H9 (cell line): ENCODE measurements around the gene PLXNA2. TPM values are rescaled to one million over a fixed set of nuclear protein-coding genes. Genes with fewer than 3 reads are reported as not detected.

Experiments
- DNase-seq: peaks from one replicate; pipeline ENCODE4 v3.0.0-alpha.2; 2017
- H2AFZ ChIP-seq: one replicate; pipeline ENCODE4 v1.6.1; 2013; ENCODE audit warnings: mild to moderate bottlenecking, low read length, control low read depth, moderate library complexity
- H2AK5ac ChIP-seq: 2 replicates; pipeline ENCODE4 v1.6.1; 2013; ENCODE audit warnings: low read length, control low read depth, mixed read lengths; ENCODE audit not compliant: insufficient read length
- H2BK120ac ChIP-seq: one replicate; pipeline ENCODE4 v1.6.1; 2013; ENCODE audit warnings: low read depth, mild to moderate bottlenecking, low read length, control low read depth, inconsistent platforms; ENCODE audit not compliant: poor library complexity, severe bottlenecking
- H2BK12ac ChIP-seq: 2 replicates; pipeline ENCODE4 v1.6.1; 2013; ENCODE audit warnings: low read length, control low read depth, mixed read lengths, low read depth; ENCODE audit not compliant: insufficient read length
- H2BK15ac ChIP-seq: 2 replicates; pipeline ENCODE4 v1.6.1; 2013; ENCODE audit warnings: low read depth, low read length, control low read depth
- H2BK20ac ChIP-seq: one replicate; pipeline ENCODE4 v1.6.1; 2013; ENCODE audit warnings: low read depth, mild to moderate bottlenecking, low read length, control low read depth, inconsistent platforms; ENCODE audit not compliant: poor library complexity, severe bottlenecking
- H2BK5ac ChIP-seq: 2 replicates; pipeline ENCODE4 v1.6.1; 2013; ENCODE audit warnings: low read length, control low read depth, mixed read lengths; ENCODE audit not compliant: insufficient read length
- H3K14ac ChIP-seq: 2 replicates; pipeline ENCODE4 v1.6.1; 2013; ENCODE audit warnings: low read length, control low read depth; ENCODE audit not compliant: insufficient read depth
- H3K18ac ChIP-seq: 2 replicates; pipeline ENCODE4 v1.6.1; 2013; ENCODE audit warnings: low read depth, mild to moderate bottlenecking, mixed read lengths, low read length, control low read depth; ENCODE audit not compliant: insufficient read length
- H3K23ac ChIP-seq: 2 replicates; pipeline ENCODE4 v1.6.1; 2013; ENCODE audit warnings: low read length, control low read depth, mixed read lengths, low read depth; ENCODE audit not compliant: insufficient read length
- H3K23me2 ChIP-seq: 2 replicates; pipeline ENCODE4 v1.6.1; 2013; ENCODE audit warnings: low read depth, mild to moderate bottlenecking, mixed read lengths, low read length, control low read depth; ENCODE audit not compliant: insufficient read length, poor library complexity, severe bottlenecking
- H3K27ac ChIP-seq: 2 replicates; pipeline ENCODE4 v1.5.1; 2013; ENCODE audit warnings: low read length, control low read depth, mixed read lengths, low read depth; ENCODE audit not compliant: insufficient read length
- H3K27me3 ChIP-seq: 2 replicates; pipeline ENCODE4 v1.6.1; 2013; ENCODE audit warnings: low read length, control low read depth, inconsistent platforms; ENCODE audit not compliant: insufficient read depth
- H3K4ac ChIP-seq: 2 replicates; pipeline ENCODE4 v1.6.1; 2013; ENCODE audit warnings: low read depth, mild to moderate bottlenecking, control low read depth, inconsistent platforms, low read length, moderate library complexity
- H3K4me1 ChIP-seq: 2 replicates; pipeline ENCODE4 v1.6.1; 2013; ENCODE audit warnings: low read length, control low read depth, inconsistent platforms; ENCODE audit not compliant: insufficient read depth
- H3K4me2 ChIP-seq: 2 replicates; pipeline ENCODE4 v1.6.1; 2013; ENCODE audit warnings: low read length, control low read depth, mixed read lengths; ENCODE audit not compliant: insufficient read length, insufficient read depth
- H3K56ac ChIP-seq: 2 replicates; pipeline ENCODE4 v1.6.1; 2013; ENCODE audit warnings: low read depth, mild to moderate bottlenecking, mixed read lengths, low read length, control low read depth; ENCODE audit not compliant: insufficient read length
- H3K79me1 ChIP-seq: 2 replicates; pipeline ENCODE4 v1.6.1; 2013; ENCODE audit warnings: low read depth, mild to moderate bottlenecking, moderate library complexity, low read length, control low read depth, inconsistent platforms; ENCODE audit not compliant: insufficient read depth, poor library complexity, severe bottlenecking
- H3K79me2 ChIP-seq: 2 replicates; pipeline ENCODE4 v1.6.1; 2013; ENCODE audit warnings: low read length, control low read depth, inconsistent platforms; ENCODE audit not compliant: insufficient read depth
- H3K9ac ChIP-seq: 2 replicates; pipeline ENCODE4 v1.6.1; 2013; ENCODE audit warnings: low read length, control low read depth, mixed read lengths; ENCODE audit not compliant: insufficient read length; ENCODE audit errors: extremely low read depth
- H3K9me3 ChIP-seq: one replicate; pipeline ENCODE4 v1.6.1; 2013; ENCODE audit warnings: low read depth, low read length, inconsistent platforms; ENCODE audit not compliant: control insufficient read depth
- H3T11ph ChIP-seq: one replicate; pipeline ENCODE4 v1.6.1; 2013; ENCODE audit warnings: mild to moderate bottlenecking, low read length, control low read depth, inconsistent platforms
- H4K20me1 ChIP-seq: one replicate; pipeline ENCODE4 v1.6.1; 2013; ENCODE audit not compliant: control insufficient read depth, insufficient read length, insufficient read depth
- H4K5ac ChIP-seq: 2 replicates; pipeline ENCODE4 v1.6.1; 2013; ENCODE audit warnings: low read depth, mild to moderate bottlenecking, mixed read lengths, low read length, control low read depth; ENCODE audit not compliant: insufficient read length
- H4K8ac ChIP-seq: replicated peaks from 2 replicates; pipeline ENCODE4 v1.6.1; 2013; ENCODE audit warnings: low read length, control low read depth, mixed read lengths, low read depth; ENCODE audit not compliant: insufficient read length
- H4K91ac ChIP-seq: 2 replicates; pipeline ENCODE4 v1.6.1; 2013; ENCODE audit warnings: low read depth, mild to moderate bottlenecking, moderate library complexity, mixed read lengths, low read length, control low read depth; ENCODE audit not compliant: insufficient read length
- H3K27ac Mint-ChIP-seq, 3 experiments: 2 replicates in 2 of 3; 3 replicates in 1 of 3; pipeline ENCODE4 v1.8.0; 2020 to 2021; ENCODE audit warnings: mixed read lengths in 3 of 3, mild to moderate bottlenecking in 1 of 3, moderate library complexity in 1 of 3
- H3K27me3 Mint-ChIP-seq: 2 replicates; pipeline ENCODE4 v1.8.0; 2021; ENCODE audit warnings: low read depth, mild to moderate bottlenecking, moderate library complexity, mixed read lengths
- H3K36me3 Mint-ChIP-seq, 3 experiments: 2 replicates in 2 of 3; 3 replicates in 1 of 3; pipeline ENCODE4 v1.8.0; 2020 to 2021; ENCODE audit warnings: low read depth in 3 of 3, mixed read lengths in 3 of 3; ENCODE audit not compliant: insufficient read depth in 1 of 3
- H3K4me1 Mint-ChIP-seq, 2 experiments: 2 replicates each; pipeline ENCODE4 v1.8.0; 2020; ENCODE audit warnings: mixed read lengths in 2 of 2
- H3K4me3 Mint-ChIP-seq, 2 experiments: 2 replicates in 1 of 2; 3 replicates in 1 of 2; pipeline ENCODE4 v1.8.0; 2020 to 2021; ENCODE audit warnings: mild to moderate bottlenecking in 2 of 2, mixed read lengths in 2 of 2, moderate library complexity in 1 of 2
- H3K9me3 Mint-ChIP-seq, 2 experiments: 2 replicates in 1 of 2; 3 replicates in 1 of 2; pipeline ENCODE4 v1.8.0; 2020; ENCODE audit warnings: mild to moderate bottlenecking in 2 of 2, mixed read lengths in 2 of 2, moderate library complexity in 1 of 2
- CTCF ChIP-seq: fragments of 200-600 bp; sonication (generic); conservative IDR thresholded peaks from 3 replicates; pipeline ENCODE4 v1.8.0; 2021; ENCODE audit warnings: antibody characterized with exemption, mild to moderate bottlenecking
- WGBS: extraction: QIAGEN DNeasy Blood & Tissue Kit; methylation state at CpG from one replicate; pipeline ENCODE4 v1.1.7; 2013; ENCODE audit warnings: missing lambda C conversion rate, low lambda C conversion rate, mixed read lengths; ENCODE audit not compliant: insufficient read length; ENCODE audit errors: extremely low coverage; 5-methylcytosine and 5-hydroxymethylcytosine counted together
- total RNA-seq: library from RNA; stranded (reverse); gene quantifications from 2 replicates; pipeline ENCODE4 v1.2.1, GENCODE V29; 2021

Gene PLXNA2
- total RNA-seq, 1 experiment from 2014 or later, result 0.57 TPM

GRCh38 chr1:208241512-208241911 is 2.7 kb downstream of the PLXNA2 start:
- H3K79me2 ChIP-seq, result no peaks in the 10 kb centered on the region
- H3K27me3 ChIP-seq, result peaks cover 24% of the 10 kb centered on the region; the same call in 1 of the 2 replicates
- H2BK120ac ChIP-seq, result no peak overlapping the region
- H3T11ph ChIP-seq, result no peak overlapping the region
- H2BK5ac ChIP-seq, result no peak overlapping the region
- H2BK15ac ChIP-seq, result no peak overlapping the region
- H3K4me2 ChIP-seq, result no peak overlapping the region
- H3K23ac ChIP-seq, result no peak overlapping the region
- H3K9me3 ChIP-seq, result no peaks in the 10 kb centered on the region
- no peak for DNase-seq
- H4K20me1 ChIP-seq, result no peaks in the 10 kb centered on the region
- H3K9me3 Mint-ChIP-seq, result peaks cover 0 to 4% of the 10 kb centered on the region in 2 experiments; a peak in 1 of 5 replicates
- no peak overlapping the region for H4K8ac ChIP-seq
- H3K27ac ChIP-seq, result no peak overlapping the region
- no peak overlapping the region for H3K4me3 Mint-ChIP-seq
- H3K18ac ChIP-seq, result no peak overlapping the region
- H2AK5ac ChIP-seq, result no peak overlapping the region
- no peak overlapping the region for H3K9ac ChIP-seq
- H3K4ac ChIP-seq, result no peak overlapping the region
- no peak overlapping the region for H2AFZ ChIP-seq
- no peak overlapping the region for H2BK20ac ChIP-seq
- H3K36me3 Mint-ChIP-seq, result no peaks in the 10 kb centered on the region; a peak in 2 of 7 replicates
- TF ChIP-seq CTCF, result no peak
- no peaks in the 10 kb centered on the region for H3K79me1 ChIP-seq
- H3K56ac ChIP-seq, result no peak overlapping the region
- H3K27me3 Mint-ChIP-seq, result peaks cover 84% of the 10 kb centered on the region
- H3K14ac ChIP-seq, result no peak overlapping the region
- H2BK12ac ChIP-seq, result no peak overlapping the region
- WGBS, result no CpG with 5 or more reads among the region's 5 CpGs
- peaks cover 19% of the 10 kb centered on the region for H3K23me2 ChIP-seq
- H3K27ac Mint-ChIP-seq, result no peak overlapping the region
- peaks cover 37 to 40% of the 10 kb centered on the region in 2 experiments for H3K4me1 Mint-ChIP-seq
- H3K4me1 ChIP-seq, result no peaks in the 10 kb centered on the region
- H4K91ac ChIP-seq, result no peak overlapping the region
- H4K5ac ChIP-seq, result no peak overlapping the region
